Vagina (tissue), 2 donors: ENCODE measurements around the gene IER5L.

Experiments used
- CTCF ChIP-seq, 3 experiments: fragments of 450-650 bp in 2 of 3; fragments of 200-600 bp in 1 of 3; sonication (generic) in 1 of 3; IDR thresholded peaks; one replicate each; pipeline ENCODE4 v1.5.1; 2017 to 2019; ENCODE audit warnings: antibody characterized with exemption in 3 of 3, mild to moderate bottlenecking in 2 of 3, moderate library complexity in 2 of 3
- POLR2A ChIP-seq, 2 donors: fragments of 450-650 bp; IDR thresholded peaks; one replicate each; pipeline ENCODE4 v1.6.1; 2017; ENCODE audit warnings: antibody characterized with exemption in 2 of 2, mild to moderate bottlenecking in 2 of 2, moderate library complexity in 2 of 2
- POLR2AphosphoS5 ChIP-seq, 2 donors: sonication (generic); formaldehyde crosslinking; IDR thresholded peaks; one replicate each; pipeline ENCODE4 v1.9.0; 2017; ENCODE audit warnings: antibody characterized with exemption in 2 of 2, mild to moderate bottlenecking in 2 of 2, low read depth in 1 of 2; ENCODE audit not compliant: insufficient read depth in 1 of 2

GRCh38 chr9:129142138-129142935 lies 35.7 kb downstream of the IER5L start:
- no peak for TF ChIP-seq CTCF (IDR thresholded peaks at IDR 0.05)
- TF ChIP-seq POLR2AphosphoS5 (IDR thresholded peaks at IDR 0.05; ENCODE audit: insufficient read depth in 1 of 2, low read depth in 1 of 2), result no peak
- no peak for TF ChIP-seq POLR2A (IDR thresholded peaks at IDR 0.05)
